OCI-LY7 (cell line): ENCODE results near the gene ZFAND5. TPM values are rescaled to one million over a fixed set of nuclear protein-coding genes. Genes with fewer than 3 reads are reported as not detected.

Source experiments
- BruUV-seq: library from RNA; stranded (reverse); fragments of 400-500 nt; replicated peaks from 2 replicates; lab custom pipeline; 2021; lab: Mats Ljungman, UMichigan
- CTCF ChIA-PET: fragments of 300-600 bp; sonication (Branson Sonifier 250); formaldehyde crosslinking; loops from one replicate; lab custom pipeline; 2022; ENCODE audit warnings: antibody characterized with exemption; ENCODE audit not compliant: unreplicated experiment; lab: Charles Lee
- POLR2A ChIA-PET: fragments of 300-600 bp; sonication (Branson Sonifier 250); formaldehyde crosslinking; loops from one replicate; lab custom pipeline; 2022; ENCODE audit warnings: antibody characterized with exemption; lab: Charles Lee
- DNase-seq: peaks from one replicate; pipeline ENCODE4 v3.0.0-alpha.2; 2015; ENCODE audit warnings: low spot score
- H2AFZ ChIP-seq: fragments of 200-600 bp; sonication (generic), shearing (Covaris generic); 2 replicates; pipeline ENCODE4 v1.6.1; 2014; ENCODE audit warnings: mild to moderate bottlenecking, antibody characterized with exemption, low read length, moderate library complexity
- H3K27ac ChIP-seq: fragments of 200-600 bp; sonication (generic); 2 replicates; pipeline ENCODE4 v1.5.1; 2014; ENCODE audit warnings: mixed run types, low read depth, mild to moderate bottlenecking, moderate library complexity, low read length, inconsistent platforms; ENCODE audit not compliant: poor library complexity, severe bottlenecking
- H3K36me3 ChIP-seq: fragments of 200-600 bp; sonication (generic); 2 replicates; pipeline ENCODE4 v1.6.1; 2014; ENCODE audit warnings: mild to moderate bottlenecking, antibody characterized with exemption, low read length, moderate library complexity, mixed read lengths; ENCODE audit not compliant: insufficient read depth
- H3K4me1 ChIP-seq: fragments of 200-600 bp; sonication (generic); 2 replicates; pipeline ENCODE4 v1.5.1; 2014; ENCODE audit warnings: mild to moderate bottlenecking, low read length; ENCODE audit not compliant: insufficient read depth, poor library complexity, severe bottlenecking
- H3K4me2 ChIP-seq: fragments of 200-600 bp; sonication (generic); 2 replicates; pipeline ENCODE4 v1.6.1; 2014; ENCODE audit warnings: mild to moderate bottlenecking, low read length
- H3K4me3 ChIP-seq: fragments of 200-600 bp; sonication (generic); 2 replicates; pipeline ENCODE4 v1.5.1; 2014; ENCODE audit warnings: mild to moderate bottlenecking, low read depth, low read length; ENCODE audit not compliant: poor library complexity, severe bottlenecking
- H3K79me2 ChIP-seq: fragments of 200-600 bp; sonication (generic); 2 replicates; pipeline ENCODE4 v1.6.1; 2016; ENCODE audit warnings: low read depth, mild to moderate bottlenecking, low read length, moderate library complexity, mixed read lengths; ENCODE audit not compliant: insufficient read depth
- H3K9me2 ChIP-seq: fragments of 200-600 bp; sonication (generic); 2 replicates; pipeline ENCODE4 v1.6.1; 2016; ENCODE audit warnings: mild to moderate bottlenecking, low read length, mixed read lengths; ENCODE audit not compliant: insufficient read depth
- H3K9me3 ChIP-seq: fragments of 200-600 bp; sonication (generic); 2 replicates; pipeline ENCODE4 v1.6.1; 2014; ENCODE audit warnings: mild to moderate bottlenecking, mixed run types, low read length, mixed read lengths
- H4K20me1 ChIP-seq: fragments of 200-600 bp; sonication (generic); 2 replicates; pipeline ENCODE4 v1.6.1; 2014; ENCODE audit warnings: mild to moderate bottlenecking, antibody characterized with exemption, low read length, moderate library complexity, mixed read lengths; ENCODE audit not compliant: insufficient read depth
- CTCF ChIP-seq: fragments of 200-600 bp; sonication (generic); conservative IDR thresholded peaks from 2 replicates; pipeline ENCODE4 v1.5.1; 2014; ENCODE audit warnings: mild to moderate bottlenecking, antibody characterized with exemption, low read length, moderate library complexity, mixed read lengths
- EZH2phosphoT487 ChIP-seq: fragments of 200-600 bp; sonication (generic); IDR thresholded peaks from 2 replicates; pipeline ENCODE4 v1.6.1; 2018; ENCODE audit warnings: low read depth, borderline replicate concordance, mild to moderate bottlenecking, mixed run types, antibody characterized with exemption, low read length, moderate library complexity, mixed read lengths
- intact Hi-C: fragments of 100-400 bp; cut with micrococcal nuclease; formaldehyde crosslinking; loops from one replicate; pipeline ENCODE4 v1.10.0; 2022; ENCODE audit not compliant: unreplicated experiment
- total RNA-seq, 2 experiments: library from RNA; depleted of rRNA in 1 of 2; stranded (reverse); fragments of >200 nt in 1 of 2; shearing (Covaris generic) in 1 of 2; gene quantifications; 2 replicates each; pipeline ENCODE4 v1.2.3, GENCODE V29; 2014 to 2022

The ZFAND5 gene
- total RNA-seq, 2 experiments from 2014 or later: 54.3 to 60.5 TPM

- Histone ChIP-seq H3K4me3 (no peak overlapping the region), H3K36me3 (no peaks in the 10 kb centered on the region), H3K4me1 (no peaks in the 10 kb centered on the region), H2AFZ (no peak overlapping the region), H4K20me1 (no peaks in the 10 kb centered on the region), H3K9me3 (no peaks in the 10 kb centered on the region), H3K27ac (no peak overlapping the region), H3K4me2 (no peak overlapping the region), H3K9me2 (no peaks in the 10 kb centered on the region), H3K79me2 (no peaks in the 10 kb centered on the region)
- DNase-seq: no peak
- intact Hi-C loops: no loop called here
- no TSS peak for BruUV-seq
- ChIA-PET CTCF (no interaction called here), POLR2A (interaction anchor here (0.7 kb wide), 1 partner anchor 278 kb away, joined by 4 read pairs; no protein-coding TSS in a partner anchor)
- no peak for TF ChIP-seq CTCF
- TF ChIP-seq EZH2phosphoT487: no peak
These were observed 17.4 kb upstream of the ZFAND5 start for GRCh38 chr9:72382405-72382804.

- CTCF ChIA-PET: no interaction called here
- no peak for TF ChIP-seq EZH2phosphoT487
These were observed 12.0 kb upstream of the ZFAND5 start for GRCh38 chr9:72377041-72377440.

GRCh38 chr9:72371151-72371550, 6.1 kb upstream of the ZFAND5 start:
- H3K79me2 ChIP-seq: no peaks in the 10 kb centered on the region
- no peak overlapping the region for H2AFZ ChIP-seq
- H3K9me2 ChIP-seq: no peaks in the 10 kb centered on the region
- no peaks in the 10 kb centered on the region for H4K20me1 ChIP-seq
- TF ChIP-seq CTCF (no peak), EZH2phosphoT487 (no peak)
- H3K4me3 ChIP-seq: no peak overlapping the region
- H3K4me2 ChIP-seq: no peak overlapping the region
- H3K4me1 ChIP-seq: no peaks in the 10 kb centered on the region
- POLR2A ChIA-PET: interaction anchor here (0.6 to 0.7 kb wide), 3 partner anchors 11 to 1774 kb away, joined by 3 to 4 read pairs (median 3); no protein-coding TSS in a partner anchor
- no peak overlapping the region for H3K27ac ChIP-seq
- intact Hi-C loops: no loop called here
- BruUV-seq: no TSS peak
- CTCF ChIA-PET: no interaction called here
- no peaks in the 10 kb centered on the region for H3K36me3 ChIP-seq
- DNase-seq: no peak
- H3K9me3 ChIP-seq: no peaks in the 10 kb centered on the region

More at GRCh38 chr9:72377041-72377440, 12.0 kb upstream of the ZFAND5 start:
- DNase-seq: no peak
- Histone ChIP-seq H2AFZ (no peak overlapping the region), H3K4me2 (no peak overlapping the region), H3K9me2 (no peaks in the 10 kb centered on the region), H4K20me1 (no peaks in the 10 kb centered on the region), H3K79me2 (no peaks in the 10 kb centered on the region), H3K27ac (no peak overlapping the region), H3K36me3 (no peaks in the 10 kb centered on the region), H3K9me3 (no peaks in the 10 kb centered on the region), H3K4me3 (no peak overlapping the region), H3K4me1 (no peaks in the 10 kb centered on the region)
- intact Hi-C loops: no loop called here
- BruUV-seq: no TSS peak
- POLR2A ChIA-PET: interaction anchor here (0.6 to 1.6 kb wide), 2 partner anchors 11 to 1387 kb away, joined by 3 to 4 read pairs; no protein-coding TSS in a partner anchor
